ENCODE measurements around the gene KAZN. TPM values are rescaled to one million over a fixed set of nuclear protein-coding genes. Genes with fewer than 3 reads are reported as not detected.

Gene KAZN
- total RNA-seq, 1 donor from 2014 or later, result 7.9 TPM

DNA sequence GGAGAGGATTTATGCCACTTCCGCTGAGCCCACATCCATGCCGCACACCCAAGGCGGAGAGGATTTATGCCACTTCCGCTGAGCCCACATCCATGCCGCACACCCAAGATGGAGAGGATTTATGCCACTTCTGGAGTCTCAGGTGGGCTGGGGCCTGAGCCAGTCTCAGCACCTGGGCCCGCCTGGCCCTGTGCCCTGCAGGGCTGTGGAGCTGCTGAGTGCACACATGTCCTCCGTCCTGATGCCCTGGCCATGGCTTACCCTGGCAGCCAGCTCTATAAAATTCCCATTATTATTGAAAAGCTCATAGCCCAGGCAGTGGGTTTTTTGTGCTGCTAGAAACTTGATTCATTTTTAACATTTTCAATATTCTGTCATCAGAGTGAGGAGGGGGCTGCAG is 465.3 kb downstream of the KAZN start:
- no peak for TF ChIP-seq CTCF (IDR thresholded peaks at IDR 0.05; ENCODE audit: partially characterized antibody, unreplicated experiment)
- Mint-ChIP-seq H3K36me3 (ENCODE audit: unreplicated experiment) (peaks cover 9% of the 10 kb centered on the region), H3K27ac (ENCODE audit: unreplicated experiment) (no peak overlapping the region), H3K4me3 (ENCODE audit: unreplicated experiment) (no peak overlapping the region), H3K9me3 (ENCODE audit: unreplicated experiment) (peaks cover 2% of the 10 kb centered on the region), H3K4me1 (ENCODE audit: low read depth, unreplicated experiment) (peaks cover 2% of the 10 kb centered on the region), H3K27me3 (ENCODE audit: unreplicated experiment) (peaks cover 5% of the 10 kb centered on the region)
- no peak for DNase-seq

DNA sequence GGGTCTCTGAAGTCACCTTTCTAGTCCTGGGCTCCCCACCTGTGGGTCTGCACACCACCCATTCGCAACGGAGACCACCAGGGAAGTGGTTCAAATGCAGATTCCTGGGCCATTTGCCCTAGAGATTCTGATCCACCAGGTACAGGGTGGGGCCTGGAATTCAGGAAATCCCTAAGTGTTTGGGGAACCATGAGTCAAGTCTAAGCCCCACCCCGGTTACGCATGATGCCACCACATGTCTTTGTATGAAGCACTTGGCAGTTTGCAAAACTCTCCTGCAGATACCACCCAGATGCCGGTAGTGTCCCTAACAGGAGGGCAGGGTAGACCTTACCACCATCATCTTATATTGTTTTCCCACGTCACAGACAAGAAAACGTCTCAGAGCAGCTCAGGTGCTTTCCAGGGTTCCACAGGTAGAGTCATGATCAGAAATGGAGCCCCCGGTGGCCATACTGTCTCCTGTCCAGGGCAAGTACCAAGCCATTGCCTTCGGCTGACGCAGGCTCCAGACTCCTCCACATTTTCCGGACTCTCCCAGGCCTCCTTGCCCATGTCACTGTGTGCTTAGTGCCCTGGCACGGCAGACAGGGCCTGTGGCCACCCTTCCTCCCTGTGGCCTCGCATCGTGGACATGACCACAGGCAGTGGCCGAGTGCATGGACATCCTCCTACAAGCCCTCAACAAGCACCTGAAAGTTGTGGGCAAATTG is 465.9 kb downstream of the KAZN start:
- peaks cover 9% of the 10 kb centered on the region for H3K36me3 Mint-ChIP-seq (ENCODE audit: unreplicated experiment)
- peaks cover 2% of the 10 kb centered on the region for H3K9me3 Mint-ChIP-seq (ENCODE audit: unreplicated experiment)
- peaks cover 5% of the 10 kb centered on the region for H3K27me3 Mint-ChIP-seq (ENCODE audit: unreplicated experiment)
- DNase-seq, result no peak
- no peak overlapping the region for H3K27ac Mint-ChIP-seq (ENCODE audit: unreplicated experiment)
- peaks cover 2% of the 10 kb centered on the region for H3K4me1 Mint-ChIP-seq (ENCODE audit: low read depth, unreplicated experiment)
- H3K4me3 Mint-ChIP-seq (ENCODE audit: unreplicated experiment), result no peak overlapping the region
- TF ChIP-seq CTCF (IDR thresholded peaks at IDR 0.05; ENCODE audit: partially characterized antibody, unreplicated experiment), result no peak

- Mint-ChIP-seq H3K4me1 (ENCODE audit: low read depth, unreplicated experiment) (peaks cover 2% of the 10 kb centered on the region), H3K27ac (ENCODE audit: unreplicated experiment) (no peak overlapping the region), H3K9me3 (ENCODE audit: unreplicated experiment) (peaks cover 2% of the 10 kb centered on the region), H3K36me3 (ENCODE audit: unreplicated experiment) (peaks cover 9% of the 10 kb centered on the region), H3K4me3 (ENCODE audit: unreplicated experiment) (no peak overlapping the region), H3K27me3 (ENCODE audit: unreplicated experiment) (peaks cover 5% of the 10 kb centered on the region)
- no peak for DNase-seq
- no peak for TF ChIP-seq CTCF (IDR thresholded peaks at IDR 0.05; ENCODE audit: partially characterized antibody, unreplicated experiment)
Observed at GRCh38 chr1:15065291-15065690, 466.8 kb downstream of the KAZN start.

GRCh38 chr1:15065736-15066135 is 467.3 kb downstream of the KAZN start:
- Mint-ChIP-seq H3K9me3 (ENCODE audit: unreplicated experiment) (peaks cover 2% of the 10 kb centered on the region), H3K4me3 (ENCODE audit: unreplicated experiment) (no peak overlapping the region), H3K36me3 (ENCODE audit: unreplicated experiment) (peaks cover 9% of the 10 kb centered on the region), H3K4me1 (ENCODE audit: low read depth, unreplicated experiment) (peaks cover under 1% of the 10 kb centered on the region), H3K27me3 (ENCODE audit: unreplicated experiment) (peaks cover 5% of the 10 kb centered on the region), H3K27ac (ENCODE audit: unreplicated experiment) (no peak overlapping the region)
- DNase-seq, result no peak
- no peak for TF ChIP-seq CTCF (IDR thresholded peaks at IDR 0.05; ENCODE audit: partially characterized antibody, unreplicated experiment)

DNA sequence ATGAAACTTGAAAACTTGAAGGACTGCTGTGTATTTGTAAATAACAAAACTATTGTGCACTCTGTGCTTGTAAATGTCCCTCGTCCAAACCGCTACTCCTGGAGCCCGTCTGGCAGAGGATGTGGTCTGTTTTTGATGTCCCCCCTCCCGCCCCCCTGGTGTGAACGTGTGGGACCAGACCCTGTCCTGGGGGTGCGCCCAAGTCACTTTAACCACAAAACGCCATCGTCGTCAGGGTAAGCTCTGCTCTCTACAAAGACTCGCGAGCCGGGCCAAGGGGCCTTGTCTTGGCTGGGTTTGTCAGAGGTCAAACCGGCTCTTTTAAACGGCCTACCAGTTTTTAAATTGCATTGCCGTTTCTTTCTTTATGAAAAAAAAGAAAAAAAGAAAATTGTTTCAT is 467.7 kb downstream of the KAZN start:
- no peak for TF ChIP-seq CTCF (IDR thresholded peaks at IDR 0.05; ENCODE audit: partially characterized antibody, unreplicated experiment)
- Mint-ChIP-seq H3K36me3 (ENCODE audit: unreplicated experiment) (peaks cover 9% of the 10 kb centered on the region), H3K4me3 (ENCODE audit: unreplicated experiment) (no peak overlapping the region), H3K27me3 (ENCODE audit: unreplicated experiment) (peaks cover 5% of the 10 kb centered on the region), H3K4me1 (ENCODE audit: low read depth, unreplicated experiment) (no peaks in the 10 kb centered on the region), H3K27ac (ENCODE audit: unreplicated experiment) (no peak overlapping the region), H3K9me3 (ENCODE audit: unreplicated experiment) (peaks cover 2% of the 10 kb centered on the region)
- DNase-seq, result no peak
